Keratinocyte (primary cell): ENCODE measurements around the gene LACC1.

Experiments
- CTCF ChIP-seq, 3 experiments: IDR thresholded peaks in 1 of 3; conservative IDR thresholded peaks in 1 of 3; optimal IDR thresholded peaks in 1 of 3; 2 replicates in 2 of 3; 3 replicates in 1 of 3; pipeline versions ENCODE3 to v1.5.1; 2011; ENCODE audit warnings: low read length in 3 of 3, mild to moderate bottlenecking in 3 of 3, moderate library complexity in 2 of 3, control low read depth in 1 of 3, inconsistent platforms in 1 of 3; ENCODE audit not compliant: insufficient read depth in 2 of 3; ENCODE audit errors: extremely low read depth in 1 of 3
- EZH2 ChIP-seq: IDR thresholded peaks from one replicate; pipeline ENCODE4 v1.6.1; 2012; ENCODE audit warnings: inconsistent platforms, mild to moderate bottlenecking, low read length, moderate library complexity

- TF ChIP-seq CTCF (optimal IDR thresholded peaks at IDR 0.05 in 1 of 3, IDR thresholded peaks at IDR 0.05 in 1 of 3, conservative IDR thresholded peaks at IDR 0.05 in 1 of 3; ENCODE audit: extremely low read depth in 1 of 3, insufficient read depth in 2 of 3, low read length in 3 of 3): no peak
- TF ChIP-seq EZH2: no peak
These were observed 2.4 kb upstream of the LACC1 start for GRCh38 chr13:43877326-43877725.
